Activated CD4-positive, alpha-beta T cell treated with anti-CD3 and anti-CD28 coated beads for 36 hours (primary cell): Measurements from ENCODE around the gene CHRNA9. TPM values are rescaled to one million over a fixed set of nuclear protein-coding genes. Genes with fewer than 3 reads are reported as not detected.

Experiments used
- ATAC-seq: fragments of 200-7000 bp; cut with Tn5 transposase; one replicate; pipeline ENCODE4 v1.10.0; 2021; ENCODE audit warnings: mild to moderate bottlenecking, moderate library complexity
- CTCF ChIA-PET: fragments of 350-600 bp; sonication (Branson Sonifier 250); formaldehyde crosslinking; loops from one replicate; lab custom pipeline; 2021; ENCODE audit warnings: antibody characterized with exemption; lab: Charles Lee
- POLR2A ChIA-PET: fragments of 350-600 bp; sonication (Branson Sonifier 250); formaldehyde crosslinking; loops from one replicate; lab custom pipeline; 2021; ENCODE audit warnings: antibody characterized with exemption, inconsistent platforms; lab: Charles Lee
- DNase-seq: peaks from one replicate; pipeline ENCODE4 v3.0.0-alpha.2; 2020
- H3K27ac Mint-ChIP-seq: one replicate; pipeline ENCODE4 v1.8.0; 2021; ENCODE audit warnings: mixed read lengths
- H3K27me3 Mint-ChIP-seq: one replicate; pipeline ENCODE4 v1.8.0; 2021; ENCODE audit warnings: mixed read lengths
- H3K36me3 Mint-ChIP-seq: one replicate; pipeline ENCODE4 v1.8.0; 2021; ENCODE audit warnings: low read depth, mixed read lengths
- H3K4me1 Mint-ChIP-seq: one replicate; pipeline ENCODE4 v1.8.0; 2021; ENCODE audit warnings: mixed read lengths
- H3K4me3 Mint-ChIP-seq: one replicate; pipeline ENCODE4 v1.8.0; 2021; ENCODE audit warnings: mild to moderate bottlenecking, moderate library complexity, mixed read lengths
- H3K9me3 Mint-ChIP-seq: one replicate; pipeline ENCODE4 v1.8.0; 2021; ENCODE audit warnings: low read depth, mixed read lengths
- intact Hi-C, 2 experiments: fragments of 100-400 bp; cut with DNase I in 1 of 2; cut with micrococcal nuclease in 1 of 2; formaldehyde crosslinking; loops; one replicate each; pipeline versions ENCODE4 v1.14.2 to v1.15.1; 2022 to 2024; cut with DNase I, micrococcal nuclease
- total RNA-seq, 2 experiments: library from RNA; stranded (reverse); gene quantifications; one replicate each; pipeline ENCODE4 v1.2.3, GENCODE V29; 2021

Gene CHRNA9
- total RNA-seq, 2 experiments from 2014 or later = not detected

GRCh38 chr4:40308528-40309122 is 26.5 kb upstream of the CHRNA9 start:
- H3K27ac Mint-ChIP-seq = peak overlapping the region; percentile 96
- H3K27me3 Mint-ChIP-seq = no peaks in the 10 kb centered on the region
- intact Hi-C loops = loop anchor here (1.0 to 5.0 kb wide), 11 partner anchors 17 to 851 kb away; partner anchors contain the start of genes N4BP2 (in 2 of the 2), LIAS (in 1 of the 2), PDS5A (in 1 of the 2) and RPL9 (in 1 of the 2)
- H3K4me1 Mint-ChIP-seq = peaks cover 83% of the 10 kb centered on the region
- H3K9me3 Mint-ChIP-seq = peaks cover 5% of the 10 kb centered on the region
- ChIA-PET CTCF (interaction anchor here (0.6 to 7.3 kb wide), 23 partner anchors 8 to 253 kb away, joined by 3 to 68 read pairs (median 6); partner anchors contain the start of genes N4BP2 and RHOH), POLR2A (interaction anchor here (1.0 to 2.3 kb wide), 3 partner anchors 8 to 156 kb away, joined by 3 to 15 read pairs (median 5); no protein-coding TSS in a partner anchor)
- H3K4me3 Mint-ChIP-seq = peak overlapping the region; percentile 71
- no peak for DNase-seq
- H3K36me3 Mint-ChIP-seq = peaks cover 7% of the 10 kb centered on the region
- ATAC-seq = no peak

- Mint-ChIP-seq H3K36me3 (peaks cover 7% of the 10 kb centered on the region), H3K9me3 (peaks cover 5% of the 10 kb centered on the region), H3K27ac (peak overlapping the region; percentile 95), H3K4me3 (peak overlapping the region; percentile 71), H3K4me1 (peaks cover 86% of the 10 kb centered on the region), H3K27me3 (no peaks in the 10 kb centered on the region)
- DNase-seq (peak; percentile 96), ATAC-seq (peak; percentile 70)
- intact Hi-C loops = loop anchor here (1.0 to 5.0 kb wide), 11 partner anchors 16 to 852 kb away; partner anchors contain the start of genes N4BP2 (in 2 of the 2), LIAS (in 1 of the 2), PDS5A (in 1 of the 2) and RPL9 (in 1 of the 2)
- ChIA-PET CTCF (interaction anchor here (0.6 to 7.3 kb wide), 42 partner anchors 9 to 331 kb away, joined by 3 to 68 read pairs (median 5); partner anchors contain the start of genes N4BP2, PDS5A and RHOH), POLR2A (interaction anchor here (0.6 to 2.3 kb wide), 7 partner anchors 71 to 157 kb away, joined by 3 to 15 read pairs (median 3); no protein-coding TSS in a partner anchor)
Observed at GRCh38 chr4:40309250-40309774, 25.8 kb upstream of the CHRNA9 start.

GRCh38 chr4:40310225-40310624 is 24.9 kb upstream of the CHRNA9 start:
- DNase-seq (no peak), ATAC-seq (no peak)
- ChIA-PET CTCF (interaction anchor here (0.7 to 7.3 kb wide), 21 partner anchors 10 to 332 kb away, joined by 3 to 68 read pairs (median 7); partner anchors contain the start of genes N4BP2, PDS5A and RHOH), POLR2A (no interaction called here)
- Mint-ChIP-seq H3K9me3 (no peaks in the 10 kb centered on the region), H3K27ac (peak overlapping the region; percentile 35), H3K27me3 (no peaks in the 10 kb centered on the region), H3K4me3 (no peak overlapping the region), H3K4me1 (peaks cover 79% of the 10 kb centered on the region), H3K36me3 (no peaks in the 10 kb centered on the region)
- intact Hi-C loops = loop anchor here in 1 of 2 experiments (10.0 kb wide), 1 partner anchor 955 kb away; no protein-coding TSS in a partner anchor

- Mint-ChIP-seq H3K36me3 (no peaks in the 10 kb centered on the region), H3K27ac (peak overlapping the region; percentile 65), H3K27me3 (no peaks in the 10 kb centered on the region), H3K4me1 (peaks cover 78% of the 10 kb centered on the region), H3K9me3 (no peaks in the 10 kb centered on the region), H3K4me3 (no peak overlapping the region)
- no peak for ATAC-seq
- CTCF ChIA-PET = interaction anchor here (0.5 to 4.2 kb wide), 14 partner anchors 14 to 160 kb away, joined by 3 to 44 read pairs (median 5); no protein-coding TSS in a partner anchor
- intact Hi-C loops = loop anchor here in 1 of 2 experiments (10.0 kb wide), 1 partner anchor 957 kb away; no protein-coding TSS in a partner anchor
- POLR2A ChIA-PET = interaction anchor here (0.6 kb wide), 1 partner anchor 147 kb away, joined by 4 read pairs; no protein-coding TSS in a partner anchor
- DNase-seq = peak; percentile 42
Observed at GRCh38 chr4:40311811-40312346, 23.3 kb upstream of the CHRNA9 start.

- intact Hi-C loops = loop anchor here in 1 of 2 experiments (5.0 to 10.0 kb wide), 2 partner anchors 960 to 1133 kb away; partner anchors contain the start of gene WDR19
- no peaks in the 10 kb centered on the region for H3K36me3 Mint-ChIP-seq
- H3K27me3 Mint-ChIP-seq = no peaks in the 10 kb centered on the region
- peaks cover 66% of the 10 kb centered on the region for H3K4me1 Mint-ChIP-seq
- no peak overlapping the region for H3K27ac Mint-ChIP-seq
- ATAC-seq (no peak), DNase-seq (no peak)
- H3K4me3 Mint-ChIP-seq = no peak overlapping the region
- H3K9me3 Mint-ChIP-seq = no peaks in the 10 kb centered on the region
- POLR2A ChIA-PET = interaction anchor here (0.7 kb wide), 1 partner anchor 64 kb away, joined by 3 read pairs; no protein-coding TSS in a partner anchor
- CTCF ChIA-PET = interaction anchor here (0.6 kb wide), 1 partner anchor 65 kb away, joined by 3 read pairs; no protein-coding TSS in a partner anchor
Observed at GRCh38 chr4:40314951-40315350, 20.2 kb upstream of the CHRNA9 start.

GRCh38 chr4:40316333-40316781 is 18.8 kb upstream of the CHRNA9 start:
- intact Hi-C loops = loop anchor here (1.0 to 10.0 kb wide), 12 partner anchors 32 to 1134 kb away; partner anchors contain the start of genes N4BP2 (in 1 of the 2), PDS5A (in 1 of the 2), UBE2K (in 1 of the 2) and WDR19 (in 1 of the 2)
- Mint-ChIP-seq H3K36me3 (no peaks in the 10 kb centered on the region), H3K27ac (peak overlapping the region; percentile 100), H3K9me3 (no peaks in the 10 kb centered on the region), H3K4me1 (peaks cover 58% of the 10 kb centered on the region), H3K4me3 (peak overlapping the region; percentile 77), H3K27me3 (no peaks in the 10 kb centered on the region)
- DNase-seq = peak; percentile 60
- peak; percentile 62 for ATAC-seq
- ChIA-PET CTCF (interaction anchor here (0.8 to 3.5 kb wide), 41 partner anchors 9 to 387 kb away, joined by 3 to 45 read pairs (median 7); partner anchors contain the start of genes N4BP2 and RHOH), POLR2A (interaction anchor here (0.5 to 2.2 kb wide), 22 partner anchors 8 to 353 kb away, joined by 3 to 32 read pairs (median 5); partner anchors contain the start of gene N4BP2)

- Mint-ChIP-seq H3K4me1 (peaks cover 58% of the 10 kb centered on the region), H3K9me3 (no peaks in the 10 kb centered on the region), H3K27ac (peak overlapping the region; percentile 100), H3K4me3 (peak overlapping the region; percentile 77), H3K36me3 (no peaks in the 10 kb centered on the region), H3K27me3 (no peaks in the 10 kb centered on the region)
- intact Hi-C loops = loop anchor here (1.0 to 10.0 kb wide), 12 partner anchors 32 to 1135 kb away; partner anchors contain the start of genes N4BP2 (in 1 of the 2), PDS5A (in 1 of the 2), UBE2K (in 1 of the 2) and WDR19 (in 1 of the 2)
- POLR2A ChIA-PET = interaction anchor here (0.5 to 2.2 kb wide), 22 partner anchors 9 to 352 kb away, joined by 3 to 32 read pairs (median 5); partner anchors contain the start of gene N4BP2
- peak; percentile 80 for ATAC-seq
- DNase-seq = peak; percentile 73
- CTCF ChIA-PET = interaction anchor here (0.6 to 3.5 kb wide), 50 partner anchors 9 to 530 kb away, joined by 3 to 45 read pairs (median 6); partner anchors contain the start of genes N4BP2 and RHOH
Observed at GRCh38 chr4:40316782-40317635, 18.1 kb upstream of the CHRNA9 start.

GRCh38 chr4:40317916-40318658 is 17.0 kb upstream of the CHRNA9 start:
- ATAC-seq (no peak), DNase-seq (no peak)
- POLR2A ChIA-PET = interaction anchor here (1.2 to 2.2 kb wide), 5 partner anchors 8 to 262 kb away, joined by 5 to 9 read pairs (median 8); partner anchors contain the start of gene N4BP2
- H3K4me3 Mint-ChIP-seq = no peak overlapping the region
- CTCF ChIA-PET = interaction anchor here (0.6 to 3.5 kb wide), 32 partner anchors 8 to 529 kb away, joined by 3 to 45 read pairs (median 8); partner anchors contain the start of gene N4BP2
- H3K9me3 Mint-ChIP-seq = no peaks in the 10 kb centered on the region
- H3K4me1 Mint-ChIP-seq = peaks cover 52% of the 10 kb centered on the region
- no peaks in the 10 kb centered on the region for H3K27me3 Mint-ChIP-seq
- H3K27ac Mint-ChIP-seq = peak overlapping the region; percentile 59
- H3K36me3 Mint-ChIP-seq = no peaks in the 10 kb centered on the region
- intact Hi-C loops = loop anchor here (2.0 to 10.0 kb wide), 7 partner anchors 33 to 1136 kb away; partner anchors contain the start of genes PDS5A (in 1 of the 2), UBE2K (in 1 of the 2) and WDR19 (in 1 of the 2)
